NOMO-1 treated with dmso at 0.1 percent for 144 hours (cell line): ENCODE data around the gene BRD9.

Source experiments
- DNase-seq: peaks from one replicate; lab custom pipeline; 2025; ENCODE audit not compliant: unreplicated experiment; lab: John Stamatoyannopoulos, UW

Gene BRD9

DNA sequence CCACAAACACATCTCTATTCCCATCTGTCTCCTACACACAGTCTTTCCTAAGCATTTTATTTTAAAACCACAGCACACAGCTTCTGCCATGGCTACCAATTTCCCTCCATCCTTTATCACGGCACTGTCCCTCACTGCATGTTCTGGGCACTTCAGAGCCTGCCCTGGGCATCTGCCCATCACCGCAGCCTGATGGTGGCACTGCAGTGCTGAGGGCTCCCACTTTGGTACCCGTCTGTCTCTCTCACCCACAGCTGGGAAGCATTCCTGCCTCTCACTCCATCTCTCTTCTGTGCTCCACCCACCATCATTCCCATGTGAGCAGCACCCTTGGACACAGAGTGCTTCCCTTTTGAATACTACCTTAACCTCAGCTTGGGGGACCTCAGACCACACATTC, 73.5 kb downstream of the BRD9 start:
- DNase-seq: no peak

DNA sequence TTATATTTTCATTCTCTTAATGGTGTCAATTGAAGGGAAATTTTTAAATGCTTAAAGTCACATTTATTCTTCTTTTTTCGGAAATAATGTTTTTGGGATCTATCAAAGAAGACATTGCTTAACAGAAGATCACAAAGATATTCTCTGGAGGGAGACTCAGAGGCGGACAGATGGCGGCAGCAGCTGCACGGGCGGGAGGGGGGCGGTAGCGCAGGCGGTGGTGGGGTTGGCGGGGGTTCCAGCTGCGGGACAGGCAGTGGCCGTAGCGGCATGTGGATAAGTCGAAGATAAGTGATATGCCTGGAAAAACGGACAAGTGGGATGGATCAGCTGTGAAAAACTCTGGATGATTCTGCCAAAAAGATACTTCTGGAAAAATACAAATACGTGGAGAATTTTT, 76.4 kb downstream of the BRD9 start:
- DNase-seq: no peak

DNA sequence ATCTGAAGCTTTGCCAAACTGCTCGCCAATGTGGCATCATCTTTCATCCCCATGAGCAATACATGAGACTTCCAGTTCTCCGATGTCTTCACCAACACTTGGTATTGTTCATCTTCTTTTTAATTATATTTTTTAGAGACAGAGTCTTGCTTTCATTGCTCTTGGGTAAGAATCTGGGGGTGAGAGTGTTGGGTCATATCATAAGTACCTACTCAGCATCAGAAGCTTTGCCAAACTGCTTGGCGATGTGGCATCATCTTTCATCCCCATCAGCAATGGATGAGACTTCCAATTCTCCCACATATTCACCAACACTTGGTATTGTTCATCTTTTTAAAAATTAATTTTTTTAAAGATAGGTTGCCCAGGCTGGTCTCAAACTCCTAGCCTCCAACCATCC, 77.2 kb downstream of the BRD9 start:
- no peak for DNase-seq
